BLaER1 treated with 17β-estradiol and CSF1 and Interleukin-3, amounts not matched to agents 10 nM and 100 nM (cell line): ENCODE measurements around the gene B4GALT7.

ENCODE experiments used
- H3K27ac ChIP-seq, 11 experiments: shearing (Covaris generic); formaldehyde crosslinking; 2 replicates each; pipeline ENCODE4 v1.8.1; 2022
- H3K27me3 ChIP-seq, 11 experiments: shearing (Covaris generic); formaldehyde crosslinking; 2 replicates each; pipeline ENCODE4 v1.8.1; 2022
- H3K36me3 ChIP-seq, 11 experiments: shearing (Covaris generic); formaldehyde crosslinking; 2 replicates each; pipeline ENCODE4 v1.8.1; 2022
- H3K4me1 ChIP-seq, 10 experiments: shearing (Covaris generic); formaldehyde crosslinking; 2 replicates each; pipeline ENCODE4 v1.8.1; 2022
- H3K4me2 ChIP-seq, 11 experiments: shearing (Covaris generic); formaldehyde crosslinking; 2 replicates each; pipeline ENCODE4 v1.8.1; 2022
- H3K4me3 ChIP-seq, 10 experiments: shearing (Covaris generic); formaldehyde crosslinking; 2 replicates each; pipeline ENCODE4 v1.8.1; 2022
- H3K9ac ChIP-seq, 11 experiments: shearing (Covaris generic); formaldehyde crosslinking; 2 replicates each; pipeline ENCODE4 v1.8.1; 2022
- H3K9me3 ChIP-seq, 11 experiments: shearing (Covaris generic); formaldehyde crosslinking; replicated peaks in 1 of 11; 2 replicates each; pipeline ENCODE4 v1.8.1; 2022
- H4K20me1 ChIP-seq, 11 experiments: shearing (Covaris generic); formaldehyde crosslinking; 2 replicates each; pipeline ENCODE4 v1.8.1; 2022
- Cebpa-rat ChIP-seq, 11 experiments: shearing (Covaris generic); IDR thresholded peaks; 2 replicates each; pipeline ENCODE4 v1.8.1; 2022

B4GALT7 gene

DNA sequence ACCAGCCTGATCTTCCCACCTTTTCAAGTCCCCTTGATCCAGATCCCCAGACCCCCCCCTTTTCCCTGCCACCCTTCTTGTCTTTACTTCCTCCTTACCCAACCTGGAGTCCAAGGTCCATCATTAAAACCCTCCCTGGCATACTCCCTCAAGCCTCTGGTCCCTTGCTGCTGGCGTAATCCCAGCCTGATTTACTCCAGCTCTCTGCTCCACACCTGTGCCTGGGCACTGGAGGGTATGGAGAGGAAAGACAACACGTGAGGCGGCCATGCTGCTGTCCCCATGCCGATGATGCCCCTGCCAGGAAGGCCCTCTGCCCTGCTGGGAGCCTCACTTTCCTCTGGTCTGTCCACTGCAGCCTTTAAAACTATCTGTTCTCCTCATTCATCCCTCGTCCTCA lies 5.1 kb downstream of the B4GALT7 start:
- H3K4me1 ChIP-seq = peaks cover 35 to 58% (median 50%) of the 10 kb centered on the region in 10 experiments
- H3K36me3 ChIP-seq = peaks cover 0 to 47% (median 22%) of the 10 kb centered on the region in 11 experiments; a peak in 16 of 22 replicates
- H3K4me3 ChIP-seq = no peak overlapping the region
- no peaks in the 10 kb centered on the region for H3K9me3 ChIP-seq
- no peak overlapping the region for H3K4me2 ChIP-seq
- TF ChIP-seq Cebpa-rat (IDR thresholded peaks at IDR 0.05) = no peak
- H3K27ac ChIP-seq = no peak overlapping the region
- peaks cover 0 to 77% (median 44%) of the 10 kb centered on the region in 11 experiments; a peak in 16 of 22 replicates for H4K20me1 ChIP-seq
- no peaks in the 10 kb centered on the region for H3K27me3 ChIP-seq
- H3K9ac ChIP-seq = peak overlapping the region in 3 of 11 experiments; percentile 7 to 9 (median 9); a peak in 1 of 22 replicates

DNA sequence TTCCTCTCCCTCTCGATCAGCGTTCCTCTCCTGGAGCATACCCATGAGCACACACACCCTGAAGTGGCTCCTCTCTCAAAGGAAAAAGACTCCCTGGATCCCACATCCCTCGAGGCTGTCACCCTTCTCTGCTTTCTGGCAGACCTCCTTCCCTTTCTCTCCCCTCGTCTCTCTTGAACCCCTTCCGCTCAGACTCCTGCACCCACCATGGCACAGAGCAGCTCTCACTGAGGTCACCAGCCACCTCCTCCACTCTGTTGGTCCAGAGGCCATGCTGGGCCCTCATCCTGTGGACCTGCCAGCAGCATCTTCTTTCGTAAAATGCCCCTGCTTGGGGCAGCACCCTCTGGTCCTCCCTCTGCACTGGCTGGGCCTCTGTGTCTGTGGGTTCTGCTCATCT lies 5.7 kb downstream of the B4GALT7 start:
- TF ChIP-seq Cebpa-rat (IDR thresholded peaks at IDR 0.05) = no peak

DNA sequence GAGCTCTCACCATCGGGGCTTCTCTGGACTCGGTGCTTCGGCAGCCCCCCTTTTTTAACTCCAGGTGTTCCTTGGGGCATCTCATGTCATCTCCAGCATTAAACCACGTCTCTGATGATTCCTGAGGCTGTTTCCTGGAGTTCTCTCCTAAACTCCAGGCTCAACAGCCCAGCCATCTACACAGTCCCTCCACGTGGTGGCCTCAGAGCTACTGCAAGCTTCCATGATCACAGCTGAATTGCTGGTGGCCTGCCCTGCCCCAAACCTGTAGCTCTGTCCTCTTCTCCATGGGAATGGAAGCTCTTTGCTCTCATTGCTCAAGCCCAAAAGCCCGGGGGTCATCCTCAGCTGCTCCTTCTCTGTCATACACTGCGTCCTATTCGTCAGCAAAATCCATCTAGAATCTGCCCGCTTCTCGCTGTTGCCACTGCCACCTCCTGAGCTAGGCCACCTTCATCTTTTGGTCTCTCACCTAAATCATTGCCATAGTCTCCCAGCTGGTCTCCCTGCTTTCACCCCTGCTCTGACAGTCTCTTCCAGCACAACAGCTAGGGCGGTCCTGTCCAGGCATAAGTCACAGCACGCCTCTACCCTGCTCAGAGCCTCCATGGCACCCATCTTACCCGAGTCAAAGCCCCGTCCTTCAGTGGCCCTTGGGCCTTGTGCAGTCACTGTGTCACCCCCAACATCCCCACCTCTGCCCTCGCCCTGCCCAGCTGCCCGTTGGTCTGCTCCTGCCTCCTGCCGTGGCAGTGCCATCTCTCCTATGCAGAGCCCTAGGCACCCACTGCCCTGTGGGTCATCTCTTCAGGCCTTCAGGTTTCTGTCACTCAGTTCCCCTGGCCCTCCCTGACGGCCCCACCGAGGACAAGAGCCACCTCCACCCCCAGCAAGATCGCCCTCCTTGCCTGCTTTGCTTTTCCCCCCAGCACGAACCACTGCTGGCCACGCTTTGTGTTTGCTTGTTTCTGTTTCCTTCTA lies 6.4 kb downstream of the B4GALT7 start:
- Histone ChIP-seq H3K4me3 (no peak overlapping the region), H3K27me3 (no peaks in the 10 kb centered on the region), H3K4me1 (peaks cover 28 to 63% (median 54%) of the 10 kb centered on the region in 10 experiments), H3K4me2 (peak overlapping the region in 4 of 11 experiments; percentile 41 to 81 (median 68); a peak in 4 of 22 replicates), H3K9ac (peak overlapping the region in 7 of 11 experiments; percentile 5 to 51 (median 18); a peak in 8 of 22 replicates), H3K9me3 (no peaks in the 10 kb centered on the region), H3K36me3 (peaks cover 0 to 57% (median 30%) of the 10 kb centered on the region in 11 experiments; a peak in 20 of 22 replicates), H3K27ac (peak overlapping the region in 2 of 11 experiments; percentile 31 to 40; a peak in 3 of 22 replicates), H4K20me1 (peaks cover 0 to 88% (median 36%) of the 10 kb centered on the region in 11 experiments; a peak in 17 of 22 replicates)
- no peak for TF ChIP-seq Cebpa-rat (IDR thresholded peaks at IDR 0.05)

More for the DNA sequence above, 5.7 kb downstream of the B4GALT7 start:
- no peaks in the 10 kb centered on the region for H3K9me3 ChIP-seq
- no peak overlapping the region for H3K4me3 ChIP-seq
- peaks cover 35 to 63% (median 54%) of the 10 kb centered on the region in 10 experiments for H3K4me1 ChIP-seq
- H4K20me1 ChIP-seq = peaks cover 0 to 81% (median 42%) of the 10 kb centered on the region in 11 experiments; a peak in 16 of 22 replicates
- H3K27ac ChIP-seq = no peak overlapping the region
- no peaks in the 10 kb centered on the region for H3K27me3 ChIP-seq
- no peak overlapping the region for H3K4me2 ChIP-seq
- H3K36me3 ChIP-seq = peaks cover 0 to 50% (median 23%) of the 10 kb centered on the region in 11 experiments; a peak in 19 of 22 replicates
- H3K9ac ChIP-seq = peak overlapping the region in 4 of 11 experiments; percentile 7 to 51 (median 14); a peak in 3 of 22 replicates

DNA sequence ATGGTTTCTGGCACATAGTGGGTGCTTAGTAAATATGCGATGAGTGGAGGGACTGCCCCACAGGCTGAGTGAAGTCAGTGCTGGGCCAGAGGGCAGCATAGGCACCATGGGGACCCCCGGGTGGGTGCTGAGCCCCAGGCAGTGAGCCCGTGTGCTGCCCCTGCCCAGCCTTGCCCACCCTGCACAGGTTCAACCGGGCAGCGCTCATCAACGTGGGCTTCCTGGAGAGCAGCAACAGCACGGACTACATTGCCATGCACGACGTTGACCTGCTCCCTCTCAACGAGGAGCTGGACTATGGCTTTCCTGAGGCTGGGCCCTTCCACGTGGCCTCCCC lies 7.2 kb downstream of the B4GALT7 start:
- Histone ChIP-seq H3K9me3 (no peaks in the 10 kb centered on the region), H4K20me1 (peaks cover 0 to 90% (median 33%) of the 10 kb centered on the region in 11 experiments; a peak in 17 of 22 replicates), H3K4me3 (no peak overlapping the region), H3K4me1 (peaks cover 28 to 63% (median 53%) of the 10 kb centered on the region in 10 experiments), H3K36me3 (peaks cover 0 to 64% (median 36%) of the 10 kb centered on the region in 11 experiments; a peak in 21 of 22 replicates), H3K9ac (peak overlapping the region in 6 of 11 experiments; percentile 4 to 51 (median 21); a peak in 5 of 22 replicates), H3K27ac (peak overlapping the region in 3 of 11 experiments; percentile 16 to 40 (median 31); a peak in 4 of 22 replicates), H3K27me3 (no peaks in the 10 kb centered on the region), H3K4me2 (peak overlapping the region; percentile 7 to 87 (median 64); a peak in 14 of 22 replicates)
- TF ChIP-seq Cebpa-rat (IDR thresholded peaks at IDR 0.05) = no peak

DNA sequence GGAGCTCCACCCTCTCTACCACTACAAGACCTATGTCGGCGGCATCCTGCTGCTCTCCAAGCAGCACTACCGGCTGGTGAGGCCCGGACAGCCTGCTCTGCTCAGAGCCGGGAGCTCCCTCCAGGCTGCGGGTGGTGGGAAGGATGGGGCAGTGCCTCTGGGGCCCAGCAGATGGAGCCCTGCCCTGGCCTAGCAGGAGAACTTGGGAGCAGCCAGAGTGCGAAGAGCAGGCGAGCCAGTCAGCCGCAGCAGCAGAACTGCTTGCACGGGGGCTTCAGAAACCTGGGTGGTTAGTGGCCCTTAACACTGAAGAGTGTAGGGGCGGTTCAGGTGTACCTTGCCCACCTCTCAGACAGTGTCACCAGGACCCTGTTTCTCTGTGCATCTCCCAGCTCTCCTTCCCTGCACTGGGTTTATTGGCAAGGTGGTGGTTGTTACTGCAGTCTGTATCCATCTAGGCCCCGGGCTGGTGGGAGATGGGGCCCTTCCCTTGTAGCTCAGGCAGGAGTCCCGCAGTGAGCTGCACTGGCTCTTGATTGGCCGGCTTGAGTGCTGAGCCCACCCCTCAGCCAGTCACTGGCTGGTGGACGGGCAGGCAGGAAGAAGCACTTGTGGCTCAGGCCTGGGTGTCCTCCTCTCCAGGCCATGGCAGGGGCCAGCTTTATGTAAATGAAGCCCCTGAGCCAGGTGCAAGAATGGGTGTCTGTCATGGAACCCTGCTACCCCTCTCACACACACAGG lies 7.7 kb downstream of the B4GALT7 start:
- H3K9ac ChIP-seq = peak overlapping the region in 8 of 11 experiments; percentile 15 to 67 (median 55); a peak in 9 of 22 replicates
- no peak overlapping the region for H3K4me3 ChIP-seq
- peak overlapping the region; percentile 17 to 87 (median 73); a peak in 21 of 22 replicates for H3K4me2 ChIP-seq
- peaks cover 0 to 69% (median 36%) of the 10 kb centered on the region in 11 experiments; a peak in 21 of 22 replicates for H3K36me3 ChIP-seq
- peaks cover 0 to 85% (median 31%) of the 10 kb centered on the region in 11 experiments; a peak in 17 of 22 replicates for H4K20me1 ChIP-seq
- H3K27ac ChIP-seq = peak overlapping the region in 4 of 11 experiments; percentile 18 to 75 (median 37); a peak in 5 of 22 replicates
- peaks cover 28 to 67% (median 54%) of the 10 kb centered on the region in 10 experiments for H3K4me1 ChIP-seq
- H3K9me3 ChIP-seq = no peaks in the 10 kb centered on the region
- H3K27me3 ChIP-seq = no peaks in the 10 kb centered on the region
- TF ChIP-seq Cebpa-rat (IDR thresholded peaks at IDR 0.05) = no peak

DNA sequence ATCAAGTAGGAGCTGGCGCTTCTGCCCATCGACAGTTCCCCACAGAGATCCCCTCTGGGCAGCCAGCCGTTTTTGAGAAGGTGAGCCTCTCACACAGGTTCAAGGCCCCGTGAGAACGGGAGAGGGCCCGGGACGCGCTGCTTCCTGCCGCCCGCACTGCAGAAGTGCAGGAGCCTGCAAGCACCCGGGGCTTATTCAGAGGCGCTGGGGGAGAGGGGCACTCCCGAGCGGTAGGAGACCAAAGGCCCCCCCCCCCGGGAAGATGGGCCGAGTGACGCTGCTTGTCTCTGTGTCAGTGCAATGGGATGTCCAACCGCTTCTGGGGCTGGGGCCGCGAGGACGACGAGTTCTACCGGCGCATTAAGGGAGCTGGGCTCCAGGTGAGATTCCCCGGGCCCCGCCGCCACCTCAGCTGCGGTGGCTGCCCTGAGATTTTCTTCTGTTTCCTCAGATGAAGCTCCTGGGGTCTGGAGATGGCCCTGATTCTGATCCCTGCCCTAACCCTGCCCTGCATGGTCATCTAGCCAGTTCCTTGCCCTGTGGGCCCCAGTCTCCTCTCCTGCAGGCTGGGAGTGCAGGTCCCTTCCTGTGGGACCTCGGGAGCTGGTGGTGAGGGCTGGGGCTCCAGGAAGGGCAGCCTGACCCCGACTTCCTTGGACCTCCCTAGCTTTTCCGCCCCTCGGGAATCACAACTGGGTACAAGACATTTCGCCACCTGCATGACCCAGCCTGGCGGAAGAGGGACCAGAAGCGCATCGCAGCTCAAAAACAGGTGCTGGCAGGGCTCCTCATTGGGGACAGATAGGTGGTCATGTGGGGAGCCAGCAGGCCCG lies 8.5 kb downstream of the B4GALT7 start:
- Histone ChIP-seq H4K20me1 (peaks cover 0 to 85% (median 31%) of the 10 kb centered on the region in 11 experiments; a peak in 17 of 22 replicates), H3K4me2 (peak overlapping the region; percentile 26 to 87 (median 73); a peak in 19 of 22 replicates), H3K9ac (peak overlapping the region; percentile 11 to 67 (median 48); a peak in 15 of 22 replicates), H3K27me3 (no peaks in the 10 kb centered on the region), H3K27ac (peak overlapping the region in 7 of 11 experiments; percentile 53 to 75 (median 66); a peak in 12 of 22 replicates), H3K9me3 (no peaks in the 10 kb centered on the region), H3K4me1 (peaks cover 28 to 68% (median 54%) of the 10 kb centered on the region in 10 experiments), H3K4me3 (no peak overlapping the region), H3K36me3 (peaks cover 0 to 71% (median 42%) of the 10 kb centered on the region in 11 experiments; a peak in 21 of 22 replicates)
- no peak for TF ChIP-seq Cebpa-rat (IDR thresholded peaks at IDR 0.05)
